HepG2 (cell line): ENCODE results near the gene ZNF22. TPM values are rescaled to one million over a fixed set of nuclear protein-coding genes. Genes with fewer than 3 reads are reported as not detected.

ENCODE experiments used
- ATAC-seq: fragments of 200-7000 bp; cut with Tn5 transposase; 3 replicates; pipeline ENCODE4 v1.9.1; 2020; ENCODE audit warnings: mild to moderate bottlenecking, moderate library complexity
- BruUV-seq: library from RNA; stranded (reverse); fragments of 400-500 nt; replicated peaks from 2 replicates; lab custom pipeline; 2021; lab: Mats Ljungman, UMichigan
- CTCF ChIA-PET: fragments of 300-600 bp; formaldehyde crosslinking; extraction: SDS; loops from one replicate; lab custom pipeline; 2021; ENCODE audit warnings: low total read pairs, inconsistent platforms, low intra/inter-chr PET ratio; lab: Yijun Ruan, JAX
- POLR2A ChIA-PET: fragments of 350-600 bp; sonication (Branson Sonifier 250); formaldehyde crosslinking; loops from one replicate; lab custom pipeline; 2020; ENCODE audit warnings: antibody characterized with exemption, inconsistent platforms; lab: Yijun Ruan, JAX
- DNase-seq: peaks from one replicate; pipeline ENCODE4 v3.0.0-alpha.2; 2015; ENCODE audit warnings: low spot score
- FAIRE-seq: peaks from 3 replicates; lab custom pipeline; 2011; peaks lifted over from hg19 to GRCh38; lab: Jason Lieb, UNC
- H2AFZ ChIP-seq: one replicate; pipeline ENCODE4 v1.6.1; 2011; ENCODE audit warnings: low read length, inconsistent platforms
- H3K27ac ChIP-seq: fragments of 300-600 bp; 3 replicates; pipeline ENCODE4 v1.8.0; 2011; ENCODE audit warnings: mixed run types, mild to moderate bottlenecking, mixed read lengths, low read length, inconsistent platforms; ENCODE audit not compliant: insufficient read depth; ENCODE audit errors: extremely low read length
- H3K27me3 ChIP-seq, 2 experiments: fragments of 200-600 bp in 1 of 2; 2 replicates in 1 of 2; 3 replicates in 1 of 2; pipeline versions ENCODE4 v1.6.0 to v1.8.0; 2011; ENCODE audit warnings: low read length in 2 of 2, mild to moderate bottlenecking in 2 of 2, moderate library complexity in 2 of 2, inconsistent platforms in 1 of 2; ENCODE audit not compliant: insufficient read depth in 2 of 2, control insufficient read depth in 1 of 2
- H3K36me3 ChIP-seq, 2 experiments: fragments of 200-600 bp in 1 of 2; replicated peaks in 1 of 2; 2 replicates in 1 of 2; 3 replicates in 1 of 2; pipeline versions ENCODE4 v1.5.1 to v1.8.0; 2011; ENCODE audit warnings: low read length in 2 of 2, inconsistent platforms in 1 of 2; ENCODE audit not compliant: insufficient read depth in 2 of 2, control insufficient read depth in 1 of 2
- H3K4me1 ChIP-seq: 2 replicates; pipeline ENCODE4 v1.5.1; 2012; ENCODE audit warnings: low read length, inconsistent platforms; ENCODE audit not compliant: insufficient read depth
- H3K4me2 ChIP-seq: 2 replicates; pipeline ENCODE4 v1.6.0; 2011; ENCODE audit warnings: low read depth, low read length, inconsistent platforms
- H3K4me3 ChIP-seq, 3 experiments: fragments of 200-600 bp in 1 of 3; sonication (generic), shearing (Covaris generic) in 1 of 3; replicated peaks in 1 of 3; 2 replicates each; pipeline ENCODE4 v1.5.1; 2011 to 2016; ENCODE audit warnings: low read length in 3 of 3, inconsistent platforms in 2 of 3, low read depth in 2 of 3, mild to moderate bottlenecking in 2 of 3, control low read depth in 1 of 3, mixed read lengths in 1 of 3; ENCODE audit not compliant: insufficient read depth in 1 of 3
- H3K79me2 ChIP-seq: one replicate; pipeline ENCODE4 v1.6.1; 2011; ENCODE audit warnings: low read length, inconsistent platforms; ENCODE audit not compliant: insufficient read depth
- H3K9ac ChIP-seq: 2 replicates; pipeline ENCODE4 v1.6.0; 2011; ENCODE audit warnings: mild to moderate bottlenecking, low read depth, low read length, inconsistent platforms; ENCODE audit not compliant: insufficient read depth
- H3K9me3 ChIP-seq: 2 replicates; pipeline ENCODE4 v1.5.1; 2012; ENCODE audit warnings: mild to moderate bottlenecking, low read length
- H4K20me1 ChIP-seq: 2 replicates; pipeline ENCODE4 v1.6.0; 2011; ENCODE audit warnings: inconsistent platforms, mild to moderate bottlenecking, low read length, moderate library complexity; ENCODE audit not compliant: insufficient read depth
- CHD2 ChIP-seq: IDR thresholded peaks from 2 replicates; pipeline ENCODE4 v1.6.1; 2011; ENCODE audit warnings: low read depth, low read length, improper control_type of control experiment
- CREBL2 ChIP-seq: sonication (generic); formaldehyde crosslinking; IDR thresholded peaks from 2 replicates; pipeline ENCODE4 v1.8.1; 2023; ENCODE audit warnings: missing genetic modification reagents, mild to moderate bottlenecking, borderline replicate concordance
- PCBP1 ChIP-seq: fragments of 200-400 bp; formaldehyde crosslinking; IDR thresholded peaks from 2 replicates; pipeline ENCODE4 v1.6.1; 2017; ENCODE audit warnings: mild to moderate bottlenecking, low read depth, low read length, borderline replicate concordance
- POLR2G ChIP-seq: fragments of 200-400 bp; formaldehyde crosslinking; IDR thresholded peaks from 2 replicates; pipeline ENCODE4 v1.6.1; 2018; ENCODE audit warnings: mild to moderate bottlenecking, low read depth, low read length, moderate library complexity
- SALL1 ChIP-seq: sonication (generic); formaldehyde crosslinking; IDR thresholded peaks from 2 replicates; pipeline ENCODE4 v1.8.0; 2022; ENCODE audit warnings: mild to moderate bottlenecking, missing genetic modification reagents
- ZBTB1 ChIP-seq: sonication (generic); formaldehyde crosslinking; IDR thresholded peaks from 2 replicates; pipeline ENCODE4 v1.4.0; 2020; ENCODE audit warnings: missing genetic modification reagents, borderline replicate concordance
- ZBTB33 ChIP-seq: sonication (generic); formaldehyde crosslinking; IDR thresholded peaks from 2 replicates; pipeline ENCODE4 v1.4.0; 2020; ENCODE audit warnings: missing genetic modification reagents
- ZNF260 ChIP-seq: sonication (generic); formaldehyde crosslinking; IDR thresholded peaks from 2 replicates; pipeline ENCODE4 v1.4.0; 2020; ENCODE audit warnings: missing genetic modification reagents, low read depth, mild to moderate bottlenecking, borderline replicate concordance
- ZNF468 ChIP-seq: sonication (generic); formaldehyde crosslinking; IDR thresholded peaks from 2 replicates; pipeline ENCODE4 v1.8.0; 2022; ENCODE audit warnings: mild to moderate bottlenecking, moderate library complexity, missing genetic modification reagents
- ZNF556 ChIP-seq: sonication (generic); formaldehyde crosslinking; IDR thresholded peaks from 2 replicates; pipeline ENCODE4 v1.4.0; 2020; ENCODE audit warnings: mild to moderate bottlenecking, missing genetic modification reagents, borderline replicate concordance
- ZNF639 ChIP-seq: conservative IDR thresholded peaks from 2 replicates; pipeline ENCODE4 v1.6.1; 2018; ENCODE audit warnings: missing genetic modification reagents
- ZNF749 ChIP-seq: sonication (generic); formaldehyde crosslinking; IDR thresholded peaks from 2 replicates; pipeline ENCODE4 v1.8.0; 2022; ENCODE audit warnings: mild to moderate bottlenecking, missing genetic modification reagents, moderate library complexity, borderline replicate concordance
- ZNF850 ChIP-seq: sonication (generic); formaldehyde crosslinking; conservative IDR thresholded peaks from 2 replicates; pipeline ENCODE4 v1.9.0; 2021; ENCODE audit warnings: mild to moderate bottlenecking, missing genetic modification reagents
- WGBS: methylation state at CpG from one replicate; pipeline ENCODE4 v1.1.6; 2017; ENCODE audit warnings: low lambda C conversion rate; 5-methylcytosine and 5-hydroxymethylcytosine counted together
- in situ Hi-C: cut with HindIII; loops from 2 replicates; pipeline ENCODE4 v1.10.0; 2017; ENCODE audit warnings: low pct_unique_long_range_greater_than_20kb; ENCODE audit not compliant: extremely low pct_ligation_motif_present
- intact Hi-C: fragments of 100-400 bp; cut with micrococcal nuclease; formaldehyde crosslinking; loops from one replicate; pipeline ENCODE4 v1.10.0; 2022; ENCODE audit not compliant: unreplicated experiment
- polyA plus RNA-seq, 8 experiments: library from polyadenylated mRNA; depleted of rRNA in 3 of 8; stranded (reverse) in 7 of 8; unstranded in 1 of 8; fragments of >200 nt; fragmentation: Illumina TruSeq in 4 of 8; extraction: Trizol in 4 of 8; gene quantifications; 2 replicates each; pipeline versions ENCODE4 v1.2.1 to v1.2.3, GENCODE V29; 2011 to 2016; ENCODE audit warnings: low read depth in 4 of 8, missing spikeins in 1 of 8, mixed read lengths in 1 of 8; ENCODE audit not compliant: insufficient read depth in 1 of 8
- total RNA-seq, 5 experiments: library from RNA; depleted of rRNA; stranded (reverse); fragments of >200 nt; fragmentation: Illumina TruSeq; extraction: Trizol; gene quantifications; 2 replicates each; pipeline ENCODE4 v1.2.3, GENCODE V29; 2016; ENCODE audit warnings: low read depth in 1 of 5
- TF ChIP-seq, protein P1 (sequence below): IDR thresholded peaks from 2 replicates; pipeline ENCODE4 v1.6.1; 2012; ENCODE audit warnings: low read length, improper control_type of control experiment
- TF ChIP-seq, protein P2 (sequence below): IDR thresholded peaks from 2 replicates; pipeline ENCODE4 v1.6.1; 2018; ENCODE audit warnings: missing genetic modification reagents

The ZNF22 gene
- total and polyA plus RNA-seq, 2 of the 13 experiments (the other 11 are each of a cell fraction or from before 2014, with no cell fraction given): 0.40 to 1.3 TPM

- CTCF ChIA-PET: no interaction called here
- peak; percentile 52 for DNase-seq
- intact Hi-C loops: loop anchor here (5.0 kb wide), 1 partner anchor 62 kb away; no protein-coding TSS in a partner anchor
- 76% methylated on average over 11 of the region's 11 CpGs for WGBS
- no peaks in the 10 kb centered on the region for H4K20me1 ChIP-seq
- no peak overlapping the region for H2AFZ ChIP-seq
- no peaks in the 10 kb centered on the region for H3K9me3 ChIP-seq
- in situ Hi-C loops: no loop called here
- peak overlapping the region; percentile 92 for H3K27ac ChIP-seq
- peak overlapping the region; percentile 40 for H3K9ac ChIP-seq
- BruUV-seq: TSS peak; percentile 31
- POLR2A ChIA-PET: interaction anchor here (0.9 to 12.0 kb wide), 9 partner anchors 10 to 1038 kb away, joined by 3 to 863 read pairs (median 5); partner anchors contain the start of genes DEPP1 and RASSF4
- H3K4me1 ChIP-seq: peaks cover 96% of the 10 kb centered on the region
- H3K36me3 ChIP-seq: peaks cover 14 to 25% of the 10 kb centered on the region in 2 experiments; a peak in 3 of 5 replicates
- no peaks in the 10 kb centered on the region for H3K27me3 ChIP-seq
- no peak for FAIRE-seq
- no peaks in the 10 kb centered on the region for H3K79me2 ChIP-seq
- ATAC-seq: no peak
- H3K4me3 ChIP-seq: no peak overlapping the region
- peak overlapping the region; percentile 9 for H3K4me2 ChIP-seq
- TF ChIP-seq ZNF468 (CRISPR knock-in tag) (no peak), ZNF850 (CRISPR knock-in tag) (no peak), ZBTB33 (CRISPR knock-in tag) (no peak), PCBP1 (no peak), ZBTB1 (no peak), ZNF639 (CRISPR knock-in tag) (no peak), ZNF749 (CRISPR knock-in tag) (no peak), SALL1 (CRISPR knock-in tag) (0 out of 2 replicates have a peak, but pooled peaks have one; percentile 9), POLR2G (no peak), ZNF556 (CRISPR knock-in tag) (no peak), CHD2 (no peak), ZNF260 (CRISPR knock-in tag) (no peak), CREBL2 (no peak)
- TF ChIP-seq, protein P1, sequence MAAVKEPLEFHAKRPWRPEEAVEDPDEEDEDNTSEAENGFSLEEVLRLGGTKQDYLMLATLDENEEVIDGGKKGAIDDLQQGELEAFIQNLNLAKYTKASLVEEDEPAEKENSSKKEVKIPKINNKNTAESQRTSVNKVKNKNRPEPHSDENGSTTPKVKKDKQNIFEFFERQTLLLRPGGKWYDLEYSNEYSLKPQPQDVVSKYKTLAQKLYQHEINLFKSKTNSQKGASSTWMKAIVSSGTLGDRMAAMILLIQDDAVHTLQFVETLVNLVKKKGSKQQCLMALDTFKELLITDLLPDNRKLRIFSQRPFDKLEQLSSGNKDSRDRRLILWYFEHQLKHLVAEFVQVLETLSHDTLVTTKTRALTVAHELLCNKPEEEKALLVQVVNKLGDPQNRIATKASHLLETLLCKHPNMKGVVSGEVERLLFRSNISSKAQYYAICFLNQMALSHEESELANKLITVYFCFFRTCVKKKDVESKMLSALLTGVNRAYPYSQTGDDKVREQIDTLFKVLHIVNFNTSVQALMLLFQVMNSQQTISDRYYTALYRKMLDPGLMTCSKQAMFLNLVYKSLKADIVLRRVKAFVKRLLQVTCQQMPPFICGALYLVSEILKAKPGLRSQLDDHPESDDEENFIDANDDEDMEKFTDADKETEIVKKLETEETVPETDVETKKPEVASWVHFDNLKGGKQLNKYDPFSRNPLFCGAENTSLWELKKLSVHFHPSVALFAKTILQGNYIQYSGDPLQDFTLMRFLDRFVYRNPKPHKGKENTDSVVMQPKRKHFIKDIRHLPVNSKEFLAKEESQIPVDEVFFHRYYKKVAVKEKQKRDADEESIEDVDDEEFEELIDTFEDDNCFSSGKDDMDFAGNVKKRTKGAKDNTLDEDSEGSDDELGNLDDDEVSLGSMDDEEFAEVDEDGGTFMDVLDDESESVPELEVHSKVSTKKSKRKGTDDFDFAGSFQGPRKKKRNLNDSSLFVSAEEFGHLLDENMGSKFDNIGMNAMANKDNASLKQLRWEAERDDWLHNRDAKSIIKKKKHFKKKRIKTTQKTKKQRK: no peak
- TF ChIP-seq, protein P2, sequence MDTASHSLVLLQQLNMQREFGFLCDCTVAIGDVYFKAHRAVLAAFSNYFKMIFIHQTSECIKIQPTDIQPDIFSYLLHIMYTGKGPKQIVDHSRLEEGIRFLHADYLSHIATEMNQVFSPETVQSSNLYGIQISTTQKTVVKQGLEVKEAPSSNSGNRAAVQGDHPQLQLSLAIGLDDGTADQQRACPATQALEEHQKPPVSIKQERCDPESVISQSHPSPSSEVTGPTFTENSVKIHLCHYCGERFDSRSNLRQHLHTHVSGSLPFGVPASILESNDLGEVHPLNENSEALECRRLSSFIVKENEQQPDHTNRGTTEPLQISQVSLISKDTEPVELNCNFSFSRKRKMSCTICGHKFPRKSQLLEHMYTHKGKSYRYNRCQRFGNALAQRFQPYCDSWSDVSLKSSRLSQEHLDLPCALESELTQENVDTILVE (CRISPR knock-in tag): no peak
Measured at GRCh38 chr10:44993922-44994751, 6.6 kb upstream of the ZNF22 start.
